CD4-positive, alpha-beta T cell treated with Interleukin-6 at 100 ng/mL for 8 hours (primary cell): ENCODE data around the gene RBM5.

Experiments used
- DNase-seq: peaks from one replicate; pipeline ENCODE4 v3.0.0-alpha.2; 2020; ENCODE audit warnings: mixed read lengths, low spot score

The RBM5 gene

DNA sequence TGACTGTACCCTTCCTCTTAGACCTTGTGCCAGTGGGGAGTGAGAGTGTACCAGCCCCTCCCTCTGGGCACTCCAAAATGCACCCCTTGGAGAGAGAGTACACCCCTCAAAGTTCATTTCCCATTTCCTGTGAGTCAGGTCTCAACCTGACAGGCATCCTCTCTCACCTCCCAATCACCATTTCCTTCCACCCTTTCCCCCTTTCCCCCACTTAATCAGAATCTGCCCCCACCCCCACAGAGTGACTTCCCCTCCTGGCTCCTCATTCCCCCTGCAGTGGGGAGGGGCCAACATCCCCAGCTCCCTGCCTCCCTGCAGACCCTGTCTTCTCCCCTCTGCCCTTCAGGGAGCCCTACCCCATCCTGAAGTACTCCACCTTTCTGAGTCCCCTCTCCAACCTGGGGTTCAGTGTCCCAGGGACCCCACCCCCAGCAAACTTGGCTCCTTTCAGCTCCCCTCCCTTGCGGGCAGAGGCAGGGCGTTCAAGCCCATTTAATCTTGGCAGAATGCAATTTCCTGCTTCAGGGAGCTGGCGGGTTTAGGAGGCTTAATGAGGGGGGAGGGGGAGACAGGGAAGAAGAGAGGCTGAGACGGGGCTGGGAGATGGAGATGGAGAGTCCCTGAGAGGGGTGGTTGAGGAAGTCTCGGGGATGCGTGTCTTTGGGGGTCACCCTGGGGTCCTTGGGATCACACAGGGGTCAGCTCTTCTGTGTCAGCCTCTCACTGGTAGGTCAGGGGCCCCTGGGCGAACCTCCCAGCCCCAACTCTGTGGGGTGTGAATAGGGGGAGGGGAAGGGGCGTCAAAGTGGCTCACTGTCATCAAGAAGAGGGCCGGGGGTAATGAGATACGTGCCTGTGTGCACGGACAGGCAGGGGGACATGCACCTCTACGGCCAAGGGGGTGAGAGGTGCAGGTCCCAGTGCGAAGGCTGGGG is 49.8 kb downstream of the RBM5 start:
- no peak for DNase-seq

DNA sequence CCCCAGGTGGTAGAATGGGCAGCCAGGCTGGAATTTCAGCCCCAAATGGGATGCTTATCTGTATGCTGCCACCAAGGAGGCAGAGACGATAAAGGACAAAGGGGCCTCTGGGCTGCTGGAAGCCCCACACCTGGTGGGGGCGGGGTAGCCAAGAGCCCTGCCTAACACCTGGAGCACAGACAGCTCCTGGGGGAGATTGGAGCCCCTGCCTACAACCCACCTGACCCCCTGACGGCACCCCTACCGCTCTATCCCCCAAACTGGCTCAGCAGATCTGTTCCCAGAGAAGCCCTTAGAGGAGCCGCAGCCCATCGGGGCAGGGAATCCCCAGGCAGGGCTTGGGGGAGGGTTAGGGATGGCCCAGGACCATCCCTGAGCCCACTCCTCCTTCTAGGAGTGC is 50.6 kb downstream of the RBM5 start:
- no peak for DNase-seq

DNA sequence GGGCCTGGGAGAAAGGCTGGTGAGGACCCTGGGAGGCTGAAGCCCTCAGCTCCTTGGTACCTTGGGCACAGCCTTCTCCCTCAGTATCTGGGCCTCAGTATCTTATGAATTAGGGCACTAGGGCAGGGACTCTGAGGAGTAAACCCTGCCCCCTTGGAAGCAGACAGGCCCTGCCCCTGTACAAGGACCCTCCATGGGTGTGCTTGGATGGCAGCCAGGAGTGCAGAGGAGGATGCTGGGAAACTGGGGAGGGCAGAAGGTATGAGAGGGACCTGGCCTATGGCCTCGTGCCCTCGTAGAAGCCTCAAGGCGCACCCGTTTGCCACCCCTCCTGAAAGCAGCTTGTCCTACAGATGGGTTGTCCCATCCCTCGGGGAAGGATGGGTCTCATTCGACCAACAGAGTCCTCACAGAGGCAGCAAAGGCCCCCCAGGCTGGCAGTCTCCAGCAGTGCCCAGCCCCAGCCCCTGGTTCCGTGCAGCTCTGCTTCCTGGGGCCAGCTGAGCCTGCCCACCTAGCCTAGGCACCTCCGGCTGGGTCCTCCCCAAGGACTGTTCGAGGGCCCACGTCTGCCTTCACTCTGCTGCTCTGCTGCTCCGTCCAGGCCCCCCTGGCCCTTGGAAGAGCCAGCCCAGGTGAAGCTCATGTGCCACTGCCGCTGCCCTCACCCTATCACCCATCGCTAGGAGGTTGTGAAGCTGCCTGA is 51.2 kb downstream of the RBM5 start:
- DNase-seq: no peak

DNA sequence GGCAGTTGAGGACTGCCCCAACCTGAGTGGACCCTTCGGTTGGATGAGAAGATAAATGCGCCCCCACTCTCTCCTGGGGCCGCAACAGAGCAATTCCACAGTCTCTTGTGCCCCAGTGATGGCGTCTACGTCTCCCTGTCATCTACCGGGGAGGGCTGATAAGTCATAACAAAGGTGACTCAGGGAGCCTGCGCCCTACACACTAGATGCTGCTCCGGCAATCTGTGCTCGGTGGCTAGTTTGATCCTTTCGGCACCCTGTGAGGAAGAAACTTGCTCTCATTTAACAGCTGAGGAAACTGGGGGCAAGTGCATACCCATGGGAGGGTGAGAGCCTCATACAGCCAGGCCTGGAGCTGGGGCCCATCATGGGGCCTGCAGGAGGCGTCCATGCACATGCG is 52.3 kb downstream of the RBM5 start:
- DNase-seq: no peak

DNA sequence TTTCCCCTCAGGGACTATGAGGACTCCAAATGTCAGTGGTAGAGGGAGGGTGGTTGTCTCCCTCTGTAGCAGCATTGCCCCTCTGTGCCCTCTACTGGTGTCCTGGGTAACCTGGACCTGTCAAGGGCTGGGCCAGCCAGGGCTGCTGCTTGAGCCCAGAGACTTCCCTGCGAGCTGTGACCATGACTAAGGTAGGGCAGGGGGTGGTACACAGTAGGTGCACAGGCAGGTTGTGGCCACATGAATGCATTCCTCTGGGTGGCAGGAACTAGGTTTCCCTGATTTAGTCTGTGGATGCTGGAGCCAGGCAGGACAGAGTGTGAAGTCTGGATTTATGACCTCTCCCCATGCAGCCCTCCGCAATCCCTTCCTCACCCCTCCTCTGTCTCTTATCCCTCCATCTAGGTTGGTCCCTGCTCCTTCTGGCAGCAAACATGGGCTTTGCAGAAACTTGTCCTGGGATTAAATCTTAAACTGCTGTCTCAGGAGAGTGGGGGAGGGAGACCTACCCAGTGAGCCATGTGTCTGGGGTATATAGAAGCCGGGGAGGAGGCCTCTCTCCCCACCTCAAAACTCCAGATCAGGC is 57.7 kb downstream of the RBM5 start:
- DNase-seq: no peak

DNA sequence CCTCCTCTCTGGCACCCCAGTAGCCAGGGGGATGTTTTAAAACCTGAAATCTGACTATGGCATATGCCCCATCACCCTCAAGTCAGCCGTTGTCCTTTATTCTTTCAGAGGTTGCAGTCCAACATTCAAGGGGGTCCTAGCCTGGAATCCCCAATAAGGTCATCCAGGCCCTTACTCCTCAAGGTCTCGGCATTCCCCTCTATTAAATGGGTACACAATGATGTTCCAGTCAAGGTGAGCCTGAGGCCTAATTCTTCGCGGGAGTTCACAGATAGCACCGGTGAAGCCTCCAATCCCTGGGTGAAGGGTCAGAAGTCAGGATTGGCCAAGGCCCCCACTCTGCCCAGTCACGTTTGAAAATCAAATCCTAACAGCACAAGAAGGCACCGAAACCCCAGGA is 58.3 kb downstream of the RBM5 start:
- DNase-seq: no peak

DNA sequence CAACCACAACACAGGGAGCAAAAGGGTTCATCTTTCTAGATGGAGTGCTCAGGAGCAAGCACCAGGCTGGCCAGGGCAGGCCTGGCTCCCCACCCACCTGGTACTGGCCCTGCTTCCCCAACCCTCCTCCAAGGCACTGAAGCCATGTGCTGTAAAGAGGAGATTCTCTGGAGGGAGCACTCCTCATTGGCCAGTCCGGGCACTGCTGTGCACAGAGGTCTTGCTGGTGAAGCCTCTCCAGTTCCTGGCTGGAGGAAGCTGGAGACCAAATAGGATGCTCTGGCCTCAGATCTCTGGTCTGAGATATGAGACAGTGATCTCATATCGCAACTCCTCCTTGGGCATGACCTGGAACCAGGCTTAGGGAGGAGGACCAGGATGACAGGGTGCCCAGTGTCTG is 58.7 kb downstream of the RBM5 start:
- no peak for DNase-seq

DNA sequence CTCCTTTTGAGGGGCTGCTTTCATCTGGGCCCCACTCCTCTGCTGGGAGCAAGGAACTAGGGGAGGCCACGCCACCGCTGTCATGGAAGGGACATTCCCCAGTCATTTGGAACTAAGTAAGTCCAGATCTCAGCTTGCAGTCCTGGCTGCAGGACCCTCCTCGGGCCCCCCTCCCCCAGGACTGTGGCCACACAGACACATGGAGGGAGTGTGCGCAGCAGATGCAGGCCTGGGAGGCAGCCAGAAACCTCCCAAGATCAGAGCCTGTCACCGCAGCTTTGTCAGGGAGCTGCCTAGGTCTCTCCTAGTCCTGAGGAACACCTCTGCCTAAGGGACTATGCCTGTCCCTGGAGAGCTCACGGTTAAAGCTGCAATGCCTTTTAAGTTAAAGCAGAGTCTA is 59.1 kb downstream of the RBM5 start:
- DNase-seq: no peak

DNA sequence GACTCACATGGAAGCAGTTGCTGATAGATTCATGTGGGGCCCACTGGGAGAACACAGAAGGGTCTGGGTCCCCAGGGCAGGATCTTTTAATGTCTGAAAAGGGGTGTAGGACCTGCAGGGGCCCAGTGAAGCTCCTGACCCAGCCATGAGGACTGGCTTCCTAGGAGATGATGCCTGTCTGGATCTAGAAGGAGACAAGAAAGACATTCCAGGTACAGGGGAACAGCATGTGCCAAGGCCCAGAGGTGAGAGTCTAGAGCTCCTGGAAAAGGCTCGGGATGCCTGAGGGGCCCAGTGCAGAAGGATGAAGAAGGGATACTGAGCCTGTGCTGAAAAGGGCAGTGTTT is 61.7 kb downstream of the RBM5 start:
- no peak for DNase-seq

DNA sequence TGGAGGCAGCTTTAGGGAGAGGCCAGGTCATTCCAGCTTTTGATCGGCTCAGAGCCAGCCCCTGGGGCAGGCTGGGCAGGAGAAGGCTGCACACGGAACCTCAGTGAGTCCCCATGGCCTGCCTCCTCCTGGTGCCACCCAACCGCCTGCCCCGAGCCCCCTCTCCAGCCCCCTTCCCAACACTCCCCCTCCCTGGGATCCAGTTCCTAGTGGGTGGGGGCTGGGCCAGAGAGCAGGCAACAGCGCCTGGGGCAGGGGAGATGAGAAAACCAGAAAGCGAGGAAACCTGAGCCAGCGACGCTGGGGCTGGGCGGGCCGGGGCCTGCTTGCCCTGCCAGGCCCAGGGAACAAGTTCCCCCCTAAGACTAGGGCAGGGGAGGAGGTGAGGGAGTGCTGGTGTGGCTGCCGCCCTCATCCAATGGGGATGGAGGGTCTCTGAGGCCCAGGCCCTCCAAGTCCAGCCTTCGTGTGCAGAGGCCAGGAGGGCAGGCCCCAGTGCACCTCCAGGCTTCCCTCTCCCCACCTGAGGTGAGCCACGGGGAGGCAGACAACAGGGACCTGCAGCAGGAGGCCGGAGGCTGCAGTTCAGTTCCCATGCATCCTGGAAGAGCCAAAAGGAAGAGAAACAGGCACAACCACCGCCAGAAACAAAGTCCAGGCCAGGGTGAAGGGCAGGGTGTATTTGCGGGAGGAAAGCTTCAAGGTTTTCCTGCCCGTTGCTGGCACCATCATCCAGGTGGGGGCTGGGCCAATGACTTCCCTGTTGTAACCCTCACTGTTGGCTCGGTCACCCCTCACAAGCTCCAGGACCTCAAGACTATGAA is 62.4 kb downstream of the RBM5 start:
- DNase-seq: no peak

DNA sequence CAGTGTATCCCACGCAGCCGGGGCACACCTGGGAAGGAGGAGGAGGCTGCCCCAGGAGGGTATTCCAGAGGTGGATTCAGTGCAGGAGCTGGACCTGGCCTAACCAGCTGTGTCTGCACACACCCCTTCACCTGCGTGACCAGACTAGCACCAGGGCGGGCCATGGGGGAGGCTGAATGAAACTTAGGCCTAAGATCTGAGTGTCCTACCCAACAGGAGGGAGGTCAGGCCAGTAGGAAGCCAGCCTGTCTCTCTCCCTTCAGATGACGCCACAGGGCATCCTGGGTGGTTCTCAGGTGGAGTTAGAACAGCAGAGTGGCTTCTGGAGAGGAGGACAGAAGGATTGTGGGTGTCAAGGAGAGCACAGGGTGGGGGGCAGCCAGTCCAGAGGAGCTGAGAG is 63.0 kb downstream of the RBM5 start:
- DNase-seq: no peak

DNA sequence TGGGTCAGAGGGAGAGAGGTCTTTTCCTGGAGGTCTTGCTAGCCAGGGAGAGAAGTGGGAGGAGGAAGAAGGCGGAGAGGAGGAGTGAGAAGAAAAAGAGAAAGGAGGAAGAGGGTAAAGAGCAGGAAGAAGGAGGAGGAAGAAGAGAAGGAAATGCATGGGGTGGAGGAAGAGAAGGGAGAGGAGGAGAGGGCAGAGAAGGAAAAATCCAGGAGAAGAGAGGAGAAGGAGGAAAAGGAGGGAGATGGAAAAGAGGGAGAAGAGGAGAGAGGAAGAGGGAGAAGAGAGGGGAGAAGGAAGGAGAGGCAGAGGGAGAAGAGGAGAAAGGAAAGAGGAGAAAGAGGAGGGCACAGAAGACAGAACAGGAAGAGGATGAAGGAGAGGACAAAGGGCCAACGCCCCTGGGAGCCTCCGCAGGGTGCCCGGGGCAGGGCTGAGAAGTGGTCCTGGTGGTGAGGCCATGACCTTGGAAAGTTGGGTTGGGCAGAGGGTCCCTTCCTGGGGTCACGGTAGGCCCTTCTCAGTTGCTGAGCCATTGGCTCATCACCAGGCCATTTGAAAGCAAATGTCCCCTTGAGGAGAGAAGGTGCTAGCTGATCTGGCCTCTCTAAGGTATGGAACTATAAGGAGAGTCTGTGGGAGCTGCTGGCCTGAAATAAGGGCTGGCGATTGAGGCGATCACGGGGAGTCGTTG is 65.2 kb downstream of the RBM5 start:
- DNase-seq: no peak

DNA sequence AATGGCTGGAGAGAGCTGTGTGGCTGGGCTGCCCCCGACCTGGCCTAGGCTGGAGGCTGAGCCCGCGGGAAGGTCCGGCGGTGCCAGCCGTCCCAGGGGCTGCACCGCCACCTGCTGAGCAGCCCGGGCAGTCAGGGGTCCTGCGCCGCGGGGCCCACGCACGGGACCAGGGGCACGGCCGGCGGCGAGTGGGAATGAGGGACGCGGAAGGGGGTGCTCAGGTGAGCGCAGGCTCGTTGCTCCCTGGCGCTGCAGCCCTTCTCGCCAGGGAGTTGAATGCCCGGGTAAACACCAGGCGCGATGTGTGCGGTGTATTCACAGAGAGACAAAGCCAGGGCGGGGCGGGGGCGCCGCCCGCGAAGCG is 65.7 kb downstream of the RBM5 start:
- no peak for DNase-seq

DNA sequence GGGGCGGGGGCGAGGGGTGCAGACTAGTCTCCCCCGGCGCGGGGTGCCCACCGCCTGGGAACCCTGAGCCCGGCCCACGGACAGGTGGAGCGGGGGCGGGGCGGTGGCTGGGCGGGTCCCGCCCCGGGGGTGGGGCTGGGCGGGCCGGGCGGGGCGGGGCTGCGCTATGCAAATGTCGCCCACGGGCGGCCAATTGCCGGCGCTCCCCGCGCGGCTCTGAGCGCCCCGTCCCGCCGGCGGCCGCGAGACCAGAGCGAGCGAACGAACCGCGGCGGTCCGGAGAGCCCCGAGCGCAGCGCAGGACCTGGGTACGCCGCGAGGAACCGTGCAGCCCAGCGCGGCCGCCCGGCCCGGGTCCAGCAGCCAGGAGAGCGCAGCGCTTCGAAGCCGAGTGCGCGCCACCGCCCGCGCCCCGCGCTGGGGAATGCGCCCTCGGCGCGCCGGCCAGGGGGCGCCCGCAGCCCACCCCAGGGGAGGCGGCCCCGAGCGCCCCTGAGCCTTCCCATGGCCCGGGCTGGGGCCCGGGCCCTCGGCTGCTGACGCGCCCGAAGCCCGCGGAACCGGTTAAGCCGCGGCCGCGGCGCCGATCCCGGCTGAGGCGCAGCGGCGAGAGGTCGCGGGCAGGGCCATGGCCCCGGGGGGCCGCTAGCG is 66.2 kb downstream of the RBM5 start, which contains the start of gene SEMA3F:
SEMA3F (plus strand) TSS at position 485 of the 651 bp plus-strand sequence. CDS start 4,299 bp downstream, outside the sequence.
- DNase-seq: peak; percentile 61

DNA sequence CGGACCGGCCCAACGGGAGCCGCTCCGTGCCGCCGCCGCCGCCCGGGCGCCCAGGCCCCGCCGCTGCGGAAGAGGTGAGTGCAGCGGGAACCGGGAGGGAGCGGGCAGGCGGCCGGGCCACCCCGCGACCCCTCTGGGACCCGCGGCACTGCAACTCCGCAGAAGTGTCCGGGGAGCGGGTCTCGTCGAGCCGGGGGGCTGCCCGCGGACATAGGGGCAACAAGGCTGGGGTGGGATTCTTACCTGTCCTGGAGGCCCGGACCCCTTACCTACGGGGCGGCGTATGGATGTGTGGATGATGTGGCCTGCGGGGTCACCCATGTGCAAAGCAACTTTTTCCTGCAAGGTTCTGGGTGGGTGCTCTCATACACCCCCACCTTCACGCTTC is 66.8 kb downstream of the RBM5 start:
- no peak for DNase-seq

DNA sequence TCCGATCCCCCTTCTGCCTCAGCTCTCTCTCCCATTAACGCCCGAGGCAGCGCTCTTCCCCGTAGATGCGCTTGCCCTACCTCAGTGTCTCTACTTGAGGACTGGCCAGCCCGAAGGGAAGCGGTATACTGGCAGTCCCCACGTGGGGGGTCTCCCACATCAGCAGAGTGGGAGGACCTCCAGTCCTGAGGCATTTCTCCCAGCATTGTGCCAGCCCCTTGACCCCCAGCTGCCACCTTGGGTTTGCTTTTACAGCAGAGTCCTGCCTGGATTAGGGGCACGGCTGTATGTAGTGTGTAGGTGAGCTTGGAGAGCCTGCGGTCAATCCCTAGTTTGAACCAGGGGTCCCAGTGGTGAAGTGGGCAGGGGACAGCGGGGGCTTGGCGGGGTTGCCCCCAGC is 67.2 kb downstream of the RBM5 start:
- DNase-seq: no peak

DNA sequence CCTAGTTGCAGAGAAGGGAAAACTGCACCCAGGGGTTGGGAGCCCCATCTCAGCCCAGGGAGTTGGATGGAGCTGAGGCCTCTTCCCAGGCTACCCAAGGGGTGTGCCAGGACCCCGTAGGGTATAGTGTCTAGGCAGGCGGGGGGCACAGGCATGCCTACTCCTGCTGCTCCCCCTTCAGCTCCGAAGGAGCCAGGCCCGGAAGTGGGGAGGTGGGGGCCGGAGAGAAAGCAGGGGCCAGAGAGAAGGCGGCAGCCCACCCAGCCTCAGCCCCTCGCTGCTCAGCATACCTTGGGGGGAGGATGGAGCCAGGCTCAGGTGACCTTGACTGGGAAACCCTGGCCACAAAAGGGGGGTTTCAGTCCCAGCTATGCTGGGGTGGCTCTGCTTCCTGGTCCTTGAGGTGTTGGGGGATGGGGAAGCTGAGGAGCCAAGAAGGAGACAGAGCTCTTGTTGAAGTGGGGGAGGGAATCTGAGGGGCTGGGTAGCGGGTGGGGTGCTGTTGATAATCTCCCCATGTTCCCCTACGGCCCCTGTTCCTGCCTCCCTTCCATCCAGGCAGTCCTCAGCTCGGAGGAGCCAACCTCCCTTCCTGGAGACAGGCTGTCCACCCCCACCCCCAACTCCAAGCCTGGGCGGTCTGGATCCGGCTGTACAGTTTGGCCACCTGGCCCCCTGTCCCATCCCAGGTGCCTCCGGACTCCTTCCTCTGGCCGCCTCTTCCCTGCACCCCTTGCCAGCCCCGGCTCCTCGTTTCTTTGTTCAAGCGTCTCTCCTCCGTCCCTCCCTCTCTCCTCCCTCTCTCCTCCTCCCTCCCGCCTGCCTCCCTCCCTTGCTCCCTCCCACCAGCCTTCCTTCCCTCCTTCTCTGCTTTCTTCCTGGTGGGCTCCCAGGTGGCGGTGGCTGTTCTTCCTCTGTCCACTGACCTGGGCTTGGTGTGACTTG is 68.1 kb downstream of the RBM5 start:
- DNase-seq: no peak

DNA sequence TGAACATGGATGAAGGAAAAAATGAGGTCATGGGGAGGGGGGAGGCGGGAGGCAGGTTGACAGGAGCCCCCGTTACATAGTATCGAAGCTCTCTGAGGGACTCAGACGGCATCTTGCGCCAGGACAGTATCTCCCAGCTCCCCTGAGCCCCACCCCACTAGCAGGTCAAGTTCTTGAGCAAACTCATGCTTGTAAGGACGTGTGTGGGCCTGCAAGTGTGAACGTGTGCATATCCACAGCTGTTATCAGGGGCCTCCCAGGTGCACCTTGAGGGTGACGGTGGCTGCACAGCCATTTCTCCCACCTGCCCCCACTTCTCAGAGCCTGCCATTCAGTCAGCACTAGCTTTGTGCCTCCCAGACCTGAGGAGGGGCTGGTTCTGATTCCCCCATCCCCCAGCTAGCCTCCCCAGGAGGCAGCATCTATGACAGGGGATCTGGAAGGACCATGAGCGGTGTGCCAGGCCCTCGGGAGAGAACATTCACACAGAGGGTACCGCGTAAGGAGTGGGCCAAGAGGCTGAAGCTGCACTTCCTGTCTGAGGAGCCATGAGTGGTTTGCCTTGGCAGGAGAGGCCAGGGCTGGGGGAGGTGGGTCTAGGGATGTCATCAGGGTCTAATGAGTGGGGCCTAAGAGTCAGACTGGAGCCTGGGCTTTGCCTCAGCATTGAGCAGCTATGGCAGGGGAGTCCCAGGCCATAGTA is 69.3 kb downstream of the RBM5 start:
- DNase-seq: no peak

DNA sequence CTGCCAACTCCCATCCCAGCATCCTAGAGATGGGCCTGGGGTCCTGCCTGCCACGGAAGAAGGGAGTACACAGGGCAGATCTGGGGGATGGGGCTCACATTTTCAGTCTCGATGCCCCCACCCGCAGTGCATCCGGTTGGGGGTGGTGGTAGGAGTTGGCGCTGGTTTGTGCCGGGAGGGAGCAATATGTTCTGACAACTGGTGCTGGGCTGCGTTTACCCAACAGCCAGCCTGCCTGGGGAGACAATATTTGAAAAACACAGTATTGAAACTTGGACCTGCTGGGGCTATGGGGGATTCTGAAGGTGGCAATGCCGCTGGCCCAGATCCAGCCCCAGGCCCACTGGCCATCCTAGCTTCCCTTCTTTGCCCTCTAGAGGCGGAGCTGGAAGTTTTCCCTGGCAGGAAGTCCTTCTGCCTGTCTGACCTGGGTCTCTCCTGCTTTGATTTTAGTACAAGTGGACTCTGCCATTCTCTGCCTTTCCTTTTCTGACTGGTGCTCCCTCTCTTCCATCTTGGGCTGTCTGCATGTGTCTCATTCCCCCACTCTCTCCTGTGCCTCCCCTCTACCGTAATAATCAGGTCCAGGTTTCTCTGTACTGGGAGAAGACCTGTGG is 69.9 kb downstream of the RBM5 start:
- no peak for DNase-seq
